AG09319 (cell line): Measurements from ENCODE around the gene PLXNC1.
A peak's percentile ranks its signal among the peaks of the same experiment; 100 is the strongest.

Experiments
- DNase-seq: peaks from one replicate; pipeline ENCODE4 v3.0.0-alpha.2; 2010; ENCODE audit warnings: low read depth; ENCODE audit errors: extremely low read depth
- CTCF ChIP-seq: IDR thresholded peaks from 2 replicates; pipeline ENCODE4 v1.5.1; 2011; ENCODE audit warnings: low read depth, mild to moderate bottlenecking, inconsistent platforms, low read length, moderate library complexity

Gene PLXNC1

DNA sequence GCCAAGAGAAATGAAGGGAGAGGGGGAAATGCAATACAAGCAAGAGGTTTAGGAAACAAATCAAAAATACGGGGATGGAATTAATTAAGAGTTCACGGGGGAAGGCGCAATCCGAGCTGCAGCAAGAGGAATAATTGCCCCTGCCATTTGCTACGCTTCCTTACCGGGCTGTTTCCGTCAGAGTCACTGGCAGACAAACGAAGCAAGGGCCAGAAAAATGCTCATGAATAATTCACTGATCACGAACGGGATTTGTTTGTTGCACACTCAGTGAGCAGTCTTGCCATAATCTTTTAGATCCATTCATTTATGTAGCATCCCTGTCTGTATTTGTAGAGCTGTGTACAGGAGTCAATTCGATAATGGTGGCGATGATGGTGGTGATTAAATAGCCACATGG, 39.0 kb downstream of the PLXNC1 start:
- peak; percentile 25 for DNase-seq
- TF ChIP-seq CTCF = no peak

DNA sequence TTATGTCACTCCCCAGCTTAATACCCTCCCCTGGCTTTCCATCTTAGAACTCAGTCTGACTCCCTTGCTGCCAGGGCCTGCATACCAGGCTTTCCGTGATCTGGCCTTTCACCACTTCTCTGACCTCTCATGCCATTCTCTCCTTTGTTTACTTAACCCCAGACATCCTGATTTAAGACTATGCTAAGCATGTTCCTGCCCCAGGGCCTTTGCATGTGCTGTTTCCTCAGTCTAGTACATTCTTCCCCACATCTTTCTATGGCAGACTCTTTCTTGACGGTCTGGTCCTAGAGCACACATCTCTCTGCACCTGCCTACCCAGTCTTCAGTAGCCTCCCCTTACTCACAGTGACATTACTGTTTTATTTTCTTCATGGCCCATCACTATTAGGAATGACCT, 42.2 kb downstream of the PLXNC1 start:
- DNase-seq = no peak

DNA sequence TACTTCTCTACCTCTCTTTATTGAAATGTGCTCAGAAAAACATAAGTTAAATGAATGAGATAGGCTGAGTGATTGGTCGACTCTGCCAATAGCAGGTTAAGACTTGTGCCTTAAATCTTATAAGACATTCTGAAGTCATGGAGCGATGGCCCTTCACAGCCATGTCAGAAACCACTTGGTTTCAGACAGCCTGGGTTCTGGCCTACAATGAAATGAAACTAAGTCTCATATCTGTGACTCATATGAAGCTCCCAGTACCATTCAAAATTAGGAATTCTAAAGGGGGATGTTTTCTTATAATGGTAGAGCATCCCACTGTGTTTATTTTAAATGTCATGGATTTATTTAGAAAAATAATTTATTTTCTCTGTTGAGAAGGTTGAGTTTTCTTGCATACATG, 42.6 kb downstream of the PLXNC1 start:
- TF ChIP-seq CTCF = no peak
- no peak for DNase-seq

More for the DNA sequence above, 42.2 kb downstream of the PLXNC1 start:
- no peak for TF ChIP-seq CTCF

GRCh38 chr12:94191811-94192210, 43.4 kb downstream of the PLXNC1 start:
- TF ChIP-seq CTCF = no peak
- no peak for DNase-seq

DNA sequence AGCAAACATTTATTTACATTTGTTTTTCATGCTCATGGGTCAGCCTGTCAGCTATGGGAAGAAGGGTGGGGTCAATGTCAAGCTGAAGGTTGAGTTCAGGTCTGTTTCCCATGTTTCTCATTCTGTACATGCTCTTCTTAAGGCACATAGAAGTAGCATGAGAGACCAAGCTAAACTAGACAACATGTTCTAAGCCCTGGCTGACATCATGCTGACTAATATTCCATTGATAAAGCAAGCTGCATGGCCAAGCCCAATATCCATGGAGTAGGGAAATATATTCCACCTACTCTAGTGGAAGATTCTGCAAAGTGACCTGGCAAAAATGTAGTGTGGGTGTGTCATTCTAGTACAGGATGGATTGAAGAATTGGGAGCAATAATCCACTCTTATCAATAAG, 44.1 kb downstream of the PLXNC1 start:
- no peak for DNase-seq
- no peak for TF ChIP-seq CTCF

DNA sequence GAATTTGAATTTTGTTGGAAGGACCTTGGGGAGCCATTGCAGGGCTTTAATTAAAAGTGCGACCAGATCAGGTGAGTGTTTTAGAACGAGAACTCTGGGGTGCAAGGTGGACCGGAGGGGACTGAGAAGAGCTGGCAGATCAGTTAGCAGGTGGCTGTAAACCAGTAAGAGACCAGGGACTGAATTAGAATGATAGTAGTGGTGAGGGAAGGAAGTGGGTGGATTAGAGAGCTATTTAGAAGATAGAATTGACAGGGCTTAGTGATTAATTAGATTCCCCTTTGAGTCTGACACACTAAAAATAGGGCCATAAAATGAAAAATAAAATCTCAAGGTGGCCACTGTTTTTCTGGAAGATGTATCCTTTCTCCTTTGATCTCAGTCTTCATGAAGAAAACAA, 44.8 kb downstream of the PLXNC1 start:
- DNase-seq = no peak
- TF ChIP-seq CTCF = no peak

DNA sequence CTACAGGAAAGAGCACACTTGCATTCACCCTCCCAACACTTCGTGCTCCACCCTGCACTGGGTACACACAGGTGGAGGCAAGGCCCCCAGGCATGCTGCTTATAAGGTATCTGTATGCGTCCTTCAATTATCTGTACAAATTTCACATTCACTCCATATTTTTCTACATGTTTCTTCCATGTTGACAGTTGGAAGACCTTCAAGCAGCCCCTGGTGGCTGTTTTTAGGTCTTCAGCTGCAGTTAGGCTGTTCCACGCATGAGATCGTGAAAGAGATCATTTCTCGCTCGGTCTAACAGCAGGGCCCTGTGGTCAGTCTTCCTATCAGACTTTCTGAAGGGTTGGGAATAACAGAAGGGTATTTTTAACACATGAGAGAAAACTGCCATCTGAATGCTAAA, 47.1 kb downstream of the PLXNC1 start:
- no peak for DNase-seq
- no peak for TF ChIP-seq CTCF

DNA sequence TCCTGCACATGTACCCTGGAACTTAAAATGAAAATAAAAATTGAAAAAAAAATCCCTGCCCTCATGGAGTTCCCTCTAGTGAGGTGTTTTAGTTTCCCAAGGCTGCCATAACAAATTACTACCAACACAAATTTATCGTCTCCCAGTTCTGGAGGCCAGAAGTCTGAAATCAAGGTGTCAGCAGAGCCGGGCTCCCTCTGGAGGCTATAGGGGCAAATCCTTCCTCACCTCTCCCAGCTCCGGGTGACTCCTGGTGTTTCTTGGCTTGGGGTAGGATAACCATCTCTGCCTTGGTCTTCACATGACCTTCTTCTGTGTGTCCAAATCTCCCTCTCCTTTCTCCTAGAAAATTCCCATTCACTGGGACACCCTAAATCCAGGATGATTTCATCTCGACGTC, 50.1 kb downstream of the PLXNC1 start:
- DNase-seq = no peak
- TF ChIP-seq CTCF = no peak
